Keratinocyte (primary cell): Measurements from ENCODE around the gene PABPN1L.

ENCODE experiments used
- EZH2 ChIP-seq: IDR thresholded peaks from one replicate; pipeline ENCODE4 v1.6.1; 2012; ENCODE audit warnings: inconsistent platforms, mild to moderate bottlenecking, low read length, moderate library complexity
- TF ChIP-seq, protein P1 (sequence below), 3 experiments: IDR thresholded peaks in 1 of 3; conservative IDR thresholded peaks in 1 of 3; optimal IDR thresholded peaks in 1 of 3; 2 replicates in 2 of 3; 3 replicates in 1 of 3; pipeline versions ENCODE3 to v1.5.1; 2011; ENCODE audit warnings: low read length in 3 of 3, mild to moderate bottlenecking in 3 of 3, moderate library complexity in 2 of 3, control low read depth in 1 of 3, inconsistent platforms in 1 of 3; ENCODE audit not compliant: insufficient read depth in 2 of 3; ENCODE audit errors: extremely low read depth in 1 of 3

DNA sequence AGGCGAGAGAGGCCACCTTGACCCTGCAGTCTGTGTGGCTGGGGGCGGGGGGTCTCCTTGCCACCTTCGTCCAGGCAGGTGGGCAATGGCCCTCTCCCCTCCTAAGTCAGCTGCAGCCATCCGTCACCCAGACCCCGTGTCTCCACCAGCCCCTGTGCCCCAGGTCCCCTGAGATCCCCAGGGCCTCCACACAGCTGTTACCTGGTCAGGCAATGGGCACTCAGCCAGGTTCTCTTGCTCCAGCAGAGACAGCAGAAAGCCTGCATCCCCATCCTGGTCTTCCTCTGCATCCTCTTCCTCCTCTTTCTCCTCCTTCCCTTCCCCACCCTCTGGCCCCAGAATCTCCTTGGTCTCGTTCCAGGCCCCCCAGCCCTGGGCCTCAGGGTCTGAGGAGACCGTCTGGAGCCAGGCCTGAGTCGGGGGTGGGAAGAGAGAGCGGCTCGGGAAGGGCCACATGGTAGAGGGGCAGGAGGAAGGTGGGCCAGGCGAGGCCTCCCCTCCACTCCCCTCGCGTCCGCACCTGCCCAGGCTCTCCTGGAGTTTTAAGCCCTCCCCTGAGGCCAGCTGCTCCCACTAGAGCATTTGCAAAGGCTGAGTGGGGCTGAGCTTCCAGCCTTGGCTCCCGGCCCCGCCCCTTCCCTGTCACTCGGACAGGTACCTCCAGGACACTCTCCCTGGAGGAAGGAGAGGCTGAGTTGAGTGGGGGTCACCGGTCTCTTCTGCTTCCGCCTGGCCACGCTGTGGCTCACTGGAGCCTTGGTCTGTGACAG is at the start of gene PABPN1L:
- TF ChIP-seq, protein P1, sequence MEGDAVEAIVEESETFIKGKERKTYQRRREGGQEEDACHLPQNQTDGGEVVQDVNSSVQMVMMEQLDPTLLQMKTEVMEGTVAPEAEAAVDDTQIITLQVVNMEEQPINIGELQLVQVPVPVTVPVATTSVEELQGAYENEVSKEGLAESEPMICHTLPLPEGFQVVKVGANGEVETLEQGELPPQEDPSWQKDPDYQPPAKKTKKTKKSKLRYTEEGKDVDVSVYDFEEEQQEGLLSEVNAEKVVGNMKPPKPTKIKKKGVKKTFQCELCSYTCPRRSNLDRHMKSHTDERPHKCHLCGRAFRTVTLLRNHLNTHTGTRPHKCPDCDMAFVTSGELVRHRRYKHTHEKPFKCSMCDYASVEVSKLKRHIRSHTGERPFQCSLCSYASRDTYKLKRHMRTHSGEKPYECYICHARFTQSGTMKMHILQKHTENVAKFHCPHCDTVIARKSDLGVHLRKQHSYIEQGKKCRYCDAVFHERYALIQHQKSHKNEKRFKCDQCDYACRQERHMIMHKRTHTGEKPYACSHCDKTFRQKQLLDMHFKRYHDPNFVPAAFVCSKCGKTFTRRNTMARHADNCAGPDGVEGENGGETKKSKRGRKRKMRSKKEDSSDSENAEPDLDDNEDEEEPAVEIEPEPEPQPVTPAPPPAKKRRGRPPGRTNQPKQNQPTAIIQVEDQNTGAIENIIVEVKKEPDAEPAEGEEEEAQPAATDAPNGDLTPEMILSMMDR (optimal IDR thresholded peaks at IDR 0.05 in 1 of 3, IDR thresholded peaks at IDR 0.05 in 1 of 3, conservative IDR thresholded peaks at IDR 0.05 in 1 of 3; ENCODE audit: extremely low read depth in 1 of 3, insufficient read depth in 2 of 3, low read length in 3 of 3) = no peak
- no peak for TF ChIP-seq EZH2
